Body of pancreas (tissue), 4 donors: ENCODE data around the gene KDM1B.
"Not testable (repeated sequence)": the region's sequence is repeated elsewhere in the genome, so short reads cannot be mapped to it uniquely, and the experiment has no call there.

Source experiments
- POLR2A ChIP-seq, 3 donors: fragments of 450-650 bp; IDR thresholded peaks; one replicate each; pipeline ENCODE4 v1.6.1; 2016; ENCODE audit warnings: antibody characterized with exemption in 3 of 3, mild to moderate bottlenecking in 2 of 3
- TF ChIP-seq, protein P1 (sequence below), 7 experiments: fragments of 450-650 bp in 4 of 7; fragments of 200-600 bp in 3 of 7; sonication (generic) in 3 of 7; IDR thresholded peaks; one replicate each; pipeline ENCODE4 v1.5.1; 2016 to 2019; ENCODE audit warnings: antibody characterized with exemption in 7 of 7

DNA sequence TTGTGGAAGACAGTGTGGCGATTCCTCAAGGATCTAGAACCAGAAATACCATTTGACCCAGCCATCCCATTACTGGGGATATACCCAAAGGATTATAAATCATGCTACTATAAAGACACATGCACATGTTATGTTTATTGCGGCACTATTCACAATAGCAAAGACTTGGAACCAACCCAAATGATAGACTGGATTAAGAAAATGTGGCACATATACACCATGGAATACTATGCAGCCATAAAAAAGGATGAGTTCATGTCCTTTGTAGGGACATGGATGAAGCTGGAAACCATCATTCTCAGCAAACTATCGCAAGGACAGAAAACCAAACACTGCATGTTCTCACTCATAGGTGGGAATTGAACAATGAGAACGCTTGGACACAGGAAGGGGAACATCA lies 78.5 kb downstream of the KDM1B start:
- TF ChIP-seq, protein P1, sequence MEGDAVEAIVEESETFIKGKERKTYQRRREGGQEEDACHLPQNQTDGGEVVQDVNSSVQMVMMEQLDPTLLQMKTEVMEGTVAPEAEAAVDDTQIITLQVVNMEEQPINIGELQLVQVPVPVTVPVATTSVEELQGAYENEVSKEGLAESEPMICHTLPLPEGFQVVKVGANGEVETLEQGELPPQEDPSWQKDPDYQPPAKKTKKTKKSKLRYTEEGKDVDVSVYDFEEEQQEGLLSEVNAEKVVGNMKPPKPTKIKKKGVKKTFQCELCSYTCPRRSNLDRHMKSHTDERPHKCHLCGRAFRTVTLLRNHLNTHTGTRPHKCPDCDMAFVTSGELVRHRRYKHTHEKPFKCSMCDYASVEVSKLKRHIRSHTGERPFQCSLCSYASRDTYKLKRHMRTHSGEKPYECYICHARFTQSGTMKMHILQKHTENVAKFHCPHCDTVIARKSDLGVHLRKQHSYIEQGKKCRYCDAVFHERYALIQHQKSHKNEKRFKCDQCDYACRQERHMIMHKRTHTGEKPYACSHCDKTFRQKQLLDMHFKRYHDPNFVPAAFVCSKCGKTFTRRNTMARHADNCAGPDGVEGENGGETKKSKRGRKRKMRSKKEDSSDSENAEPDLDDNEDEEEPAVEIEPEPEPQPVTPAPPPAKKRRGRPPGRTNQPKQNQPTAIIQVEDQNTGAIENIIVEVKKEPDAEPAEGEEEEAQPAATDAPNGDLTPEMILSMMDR (IDR thresholded peaks at IDR 0.05), result not testable (repeated sequence)
- not testable (repeated sequence) for TF ChIP-seq POLR2A (IDR thresholded peaks at IDR 0.05)
